Stimulated activated memory B cell treated with anti-CD40 and anti-IgM and Interleukin-4, amounts not matched to agents 10 μg/mL and 1 μg/mL and 100 μg/mL, for 72 hours (primary cell): ENCODE measurements around the gene GPR15LG.
"Not testable (repeated sequence)": the region's sequence is repeated elsewhere in the genome, so short reads cannot be mapped to it uniquely, and the experiment has no call there.

Source experiments
- ATAC-seq: fragments of 150-1000 bp; cut with Tn5 transposase; 2 replicates; pipeline ENCODE4 v1.10.0; 2021
- H3K27ac Mint-ChIP-seq: one replicate; pipeline ENCODE4 v1.8.0; 2022; ENCODE audit warnings: mild to moderate bottlenecking, mixed read lengths
- H3K27me3 Mint-ChIP-seq: one replicate; pipeline ENCODE4 v1.8.0; 2022; ENCODE audit warnings: mixed read lengths
- H3K36me3 Mint-ChIP-seq: one replicate; pipeline ENCODE4 v1.8.0; 2022; ENCODE audit warnings: mixed read lengths
- H3K4me1 Mint-ChIP-seq: one replicate; pipeline ENCODE4 v1.8.0; 2022; ENCODE audit warnings: mixed read lengths
- H3K4me3 Mint-ChIP-seq: one replicate; pipeline ENCODE4 v1.8.0; 2022; ENCODE audit warnings: mild to moderate bottlenecking, moderate library complexity, mixed read lengths
- H3K9me3 Mint-ChIP-seq: one replicate; pipeline ENCODE4 v1.8.0; 2022; ENCODE audit warnings: mixed read lengths

The GPR15LG gene

DNA sequence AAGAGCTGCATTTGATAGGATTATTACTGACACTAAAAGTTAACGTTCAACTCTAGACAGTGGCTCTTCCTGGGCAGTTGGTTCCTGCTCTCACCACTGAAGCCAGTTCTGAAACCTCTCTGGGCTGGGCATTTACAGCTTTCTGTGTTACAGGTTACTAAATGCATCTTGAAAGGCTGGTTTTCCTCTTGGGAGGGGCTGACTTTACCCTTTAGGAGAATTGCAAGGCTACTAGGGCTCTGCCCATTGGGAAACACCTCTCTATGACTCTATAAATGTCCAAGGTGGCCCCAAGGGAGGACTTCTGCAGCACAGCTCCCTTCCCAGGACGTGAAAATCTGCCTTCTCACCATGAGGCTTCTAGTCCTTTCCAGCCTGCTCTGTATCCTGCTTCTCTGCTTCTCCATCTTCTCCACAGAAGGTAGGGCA lies at the start of gene GPR15LG:
TSS of gene GPR15LG (plus strand) at position 301 of the 429 bp plus-strand sequence. CDS start at position 352, 51 bp downstream.
- Mint-ChIP-seq H3K9me3 (no peaks in the 10 kb centered on the region), H3K27ac (peak within 1 kb of the TSS; percentile 98), H3K36me3 (peaks cover 6% of the 10 kb centered on the region), H3K4me1 (peaks cover 30% of the 10 kb centered on the region), H3K4me3 (peak within 1 kb of the TSS; percentile 15), H3K27me3 (no peaks in the 10 kb centered on the region)
- no peak for ATAC-seq

DNA sequence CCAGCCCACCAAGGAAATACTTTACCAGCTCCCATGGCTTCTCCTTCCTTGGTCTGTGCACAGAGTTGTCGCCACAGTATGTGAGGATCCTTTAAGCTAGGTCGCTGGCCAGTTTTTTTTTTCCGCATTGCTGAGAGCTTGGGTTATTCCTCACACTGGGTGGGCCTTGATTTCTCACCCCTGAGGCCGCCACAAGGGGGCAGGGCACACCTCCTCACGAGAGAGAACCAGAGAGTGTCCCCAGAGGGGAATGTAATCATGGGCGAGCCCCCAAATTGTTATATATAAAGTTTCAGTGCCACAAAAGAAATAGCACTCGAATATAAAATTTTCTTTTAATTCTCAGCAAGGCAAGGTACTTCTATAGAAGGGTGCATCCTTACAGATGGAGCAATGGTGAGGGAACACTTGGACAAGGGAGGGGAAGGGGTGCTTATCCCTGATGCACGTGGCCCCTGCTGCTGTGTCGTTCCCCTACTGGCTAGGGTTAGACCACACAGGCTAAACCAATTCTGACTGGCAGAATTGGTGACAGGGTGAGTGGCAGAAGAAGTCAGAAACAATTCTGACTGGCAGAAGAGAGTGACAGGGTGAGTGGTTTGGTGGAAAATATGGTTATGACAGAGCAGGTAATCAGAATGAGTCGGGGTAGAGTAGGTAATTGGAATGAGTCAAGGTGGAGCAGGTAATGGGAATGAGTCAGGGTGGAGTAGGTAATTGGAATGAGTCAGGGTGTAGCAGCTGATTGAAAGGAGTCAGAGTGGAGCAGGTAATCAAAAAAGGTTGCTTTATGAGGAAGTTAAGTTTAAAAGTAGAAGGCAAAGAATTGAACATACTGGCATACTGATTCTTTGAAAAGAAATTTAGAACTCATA lies 47.5 kb upstream of the GPR15LG start:
- Mint-ChIP-seq H3K36me3 (peaks cover 13% of the 10 kb centered on the region), H3K27me3 (peaks cover 34% of the 10 kb centered on the region), H3K9me3 (peaks cover 16% of the 10 kb centered on the region)
- not testable (repeated sequence) for ATAC-seq, H3K27ac Mint-ChIP-seq, H3K4me3 Mint-ChIP-seq, H3K4me1 Mint-ChIP-seq

DNA sequence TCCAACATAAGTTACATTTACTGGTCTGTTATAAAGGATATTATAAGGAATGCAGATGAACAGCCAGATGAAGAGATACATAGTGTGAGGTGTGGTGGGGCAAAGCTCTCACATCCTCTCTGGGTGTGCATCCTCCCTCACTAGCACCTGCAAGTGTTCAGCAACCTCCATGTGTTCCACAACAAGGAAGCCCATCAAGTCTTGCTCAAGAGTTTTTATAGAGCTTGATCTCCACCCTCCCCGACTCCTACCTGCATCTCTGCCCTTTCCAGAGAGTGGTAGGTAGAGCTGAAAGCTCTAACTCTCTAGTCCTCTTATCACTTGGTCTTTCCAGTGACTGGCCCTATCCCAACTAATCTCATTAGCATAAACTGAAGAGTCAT lies 46.8 kb upstream of the GPR15LG start:
- peaks cover 16% of the 10 kb centered on the region for H3K9me3 Mint-ChIP-seq
- peaks cover 13% of the 10 kb centered on the region for H3K36me3 Mint-ChIP-seq
- peaks cover 38% of the 10 kb centered on the region for H3K27me3 Mint-ChIP-seq
- no peak overlapping the region for H3K4me3 Mint-ChIP-seq
- no peak for ATAC-seq
- no peaks in the 10 kb centered on the region for H3K4me1 Mint-ChIP-seq
- H3K27ac Mint-ChIP-seq = no peak overlapping the region

DNA sequence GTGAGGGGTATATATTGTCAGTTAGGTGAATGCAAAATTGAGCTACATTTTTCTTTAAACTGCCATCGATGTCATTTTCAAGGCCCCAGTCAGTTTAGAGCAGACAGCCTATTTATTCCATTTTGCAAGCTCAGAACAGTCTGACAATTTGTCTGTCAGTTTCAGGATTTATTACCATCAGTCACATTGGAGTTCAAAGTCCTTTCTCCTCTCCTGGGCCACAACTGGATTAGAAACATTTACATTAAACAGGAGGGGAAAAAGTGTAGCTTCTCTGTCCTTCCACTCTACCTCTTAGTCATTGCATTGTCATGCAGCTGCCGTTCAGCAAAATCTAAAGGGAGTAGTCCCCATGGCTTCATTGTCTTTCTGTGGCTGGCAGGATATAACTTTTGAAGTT lies 37.8 kb upstream of the GPR15LG start:
- ATAC-seq = no peak
- no peaks in the 10 kb centered on the region for H3K9me3 Mint-ChIP-seq
- no peaks in the 10 kb centered on the region for H3K36me3 Mint-ChIP-seq
- H3K27me3 Mint-ChIP-seq = peaks cover 8% of the 10 kb centered on the region
- no peak overlapping the region for H3K27ac Mint-ChIP-seq
- peaks cover 8% of the 10 kb centered on the region for H3K4me1 Mint-ChIP-seq
- H3K4me3 Mint-ChIP-seq = no peak overlapping the region

DNA sequence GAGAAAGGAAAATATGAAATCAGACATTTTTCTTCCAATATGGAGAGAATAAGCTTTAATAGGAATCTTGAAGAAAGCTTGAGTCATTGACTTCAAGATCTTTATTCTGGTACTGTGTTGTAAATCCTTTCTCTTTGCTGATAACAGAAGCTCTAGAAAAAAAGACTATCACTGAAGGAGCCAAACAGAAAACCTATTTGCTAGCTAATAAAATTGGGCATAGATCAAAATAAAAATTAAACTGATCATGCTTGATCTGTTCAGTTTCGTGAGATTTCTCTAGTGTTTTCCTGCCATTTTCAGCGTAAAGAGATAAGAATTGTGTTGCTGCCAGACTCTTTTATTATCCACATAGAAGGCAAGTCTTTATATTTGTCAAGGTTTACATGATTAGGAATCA lies 35.8 kb upstream of the GPR15LG start:
- no peak overlapping the region for H3K4me3 Mint-ChIP-seq
- no peak overlapping the region for H3K27ac Mint-ChIP-seq
- no peak for ATAC-seq
- no peaks in the 10 kb centered on the region for H3K36me3 Mint-ChIP-seq
- no peaks in the 10 kb centered on the region for H3K27me3 Mint-ChIP-seq
- H3K9me3 Mint-ChIP-seq = no peaks in the 10 kb centered on the region
- peaks cover 19% of the 10 kb centered on the region for H3K4me1 Mint-ChIP-seq

DNA sequence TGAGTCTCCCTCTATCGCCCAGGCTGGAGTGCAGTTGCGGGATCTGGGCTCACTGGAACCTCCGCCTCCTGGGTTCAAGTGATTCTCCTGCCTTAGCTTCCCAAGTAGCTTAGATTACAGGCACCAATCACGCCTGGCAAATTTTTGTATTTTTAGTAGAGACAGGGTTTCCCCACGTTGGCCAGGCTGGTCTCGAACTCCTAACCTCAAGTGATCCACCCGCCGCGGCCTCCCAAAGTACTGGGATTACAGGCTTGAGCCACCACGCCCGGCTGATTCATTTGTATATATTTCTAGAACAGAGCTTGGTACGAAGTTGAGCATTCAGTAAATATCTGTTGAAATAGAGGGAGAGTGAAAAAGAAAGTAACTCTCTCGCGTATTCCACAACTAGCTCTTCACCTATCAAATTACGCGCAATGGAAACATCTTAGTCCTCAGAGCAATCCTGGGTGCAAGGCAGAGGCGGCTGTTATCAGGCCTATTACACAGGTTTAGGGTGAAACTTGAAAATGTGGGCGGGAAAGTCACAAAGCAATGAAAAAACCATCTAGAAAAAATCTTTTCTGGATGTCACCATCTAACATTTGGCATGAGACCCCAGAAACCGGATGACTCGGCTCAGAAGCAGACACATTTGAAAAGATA lies 35.0 kb upstream of the GPR15LG start:
- Mint-ChIP-seq H3K4me1 (peaks cover 24% of the 10 kb centered on the region), H3K27me3 (no peaks in the 10 kb centered on the region), H3K4me3 (peak overlapping the region; percentile 71), H3K9me3 (no peaks in the 10 kb centered on the region), H3K36me3 (peaks cover 5% of the 10 kb centered on the region), H3K27ac (peak overlapping the region; percentile 81)
- ATAC-seq = no peak

DNA sequence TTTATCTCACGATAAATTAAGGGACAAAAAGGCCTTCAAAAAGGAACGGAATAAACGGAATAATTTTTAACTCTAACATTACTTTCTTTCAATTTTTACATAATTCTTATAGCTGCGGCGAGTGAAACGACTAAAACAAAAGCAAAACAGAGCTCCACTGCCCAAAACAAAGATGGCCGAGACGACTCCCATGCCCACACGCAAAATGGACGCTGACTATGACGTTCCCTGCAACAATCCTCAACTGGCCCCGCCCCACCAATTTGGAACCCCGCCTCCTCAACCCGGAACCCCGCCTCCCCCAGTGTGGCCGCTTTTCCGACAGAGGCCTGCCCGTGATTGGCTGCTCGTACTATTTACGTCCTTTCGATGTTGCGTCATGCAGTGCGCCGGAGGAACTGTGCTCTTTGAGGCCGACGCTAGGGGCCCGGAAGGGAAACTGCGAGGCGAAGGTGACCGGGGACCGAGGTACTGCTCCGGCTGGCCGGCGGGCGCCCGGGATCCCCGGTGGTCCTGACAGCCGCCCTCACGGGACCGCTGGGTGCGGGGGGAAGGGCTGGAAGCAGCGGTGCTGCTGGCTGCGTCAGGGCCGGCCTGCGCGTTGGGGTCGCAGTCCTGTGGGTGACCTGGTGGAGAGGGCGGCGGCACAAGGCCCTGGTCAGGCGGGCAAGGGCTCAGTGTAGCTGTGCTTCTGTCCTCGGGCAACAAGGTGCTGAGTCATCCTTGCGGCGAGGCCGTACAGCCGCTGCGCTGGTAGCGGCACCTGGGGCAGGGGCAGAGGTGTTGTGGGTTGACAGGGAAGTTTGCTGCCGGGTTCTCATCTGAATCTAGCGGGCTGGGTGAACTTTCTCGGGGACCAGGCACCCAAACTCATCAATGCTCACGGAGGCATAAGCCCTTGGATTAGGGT lies 34.2 kb upstream of the GPR15LG start, which contains the start of gene GHITM:
TSS of gene GHITM (plus strand) at position 384 of the 910 bp plus-strand sequence. CDS start 1,992 bp downstream, outside the sequence.
- Mint-ChIP-seq H3K4me3 (peak within 1 kb of the TSS; percentile 71), H3K36me3 (peaks cover 9% of the 10 kb centered on the region), H3K4me1 (peaks cover 26% of the 10 kb centered on the region), H3K9me3 (no peaks in the 10 kb centered on the region), H3K27me3 (no peaks in the 10 kb centered on the region), H3K27ac (peak within 1 kb of the TSS; percentile 81)
- ATAC-seq = peak; percentile 99

DNA sequence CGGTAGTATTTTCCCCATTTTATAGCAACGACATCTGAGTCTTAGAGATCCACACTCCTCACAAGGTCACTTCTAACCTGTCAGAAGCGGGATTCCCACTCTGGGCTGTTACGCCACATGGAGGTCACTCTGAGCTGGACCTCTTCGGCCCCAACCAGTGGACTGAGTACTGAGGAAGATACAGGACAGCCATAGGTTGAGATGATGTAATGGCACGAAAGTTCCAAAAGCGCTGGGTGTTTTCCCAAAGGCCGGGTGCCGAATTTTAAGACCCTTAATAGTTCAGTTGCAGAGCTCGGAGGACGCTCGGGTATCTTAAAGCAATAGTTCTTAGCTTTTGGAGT lies 33.6 kb upstream of the GPR15LG start:
- no peaks in the 10 kb centered on the region for H3K27me3 Mint-ChIP-seq
- peak overlapping the region; percentile 81 for H3K27ac Mint-ChIP-seq
- peaks cover 15% of the 10 kb centered on the region for H3K36me3 Mint-ChIP-seq
- H3K4me3 Mint-ChIP-seq = peak overlapping the region; percentile 71
- H3K4me1 Mint-ChIP-seq = peaks cover 26% of the 10 kb centered on the region
- no peaks in the 10 kb centered on the region for H3K9me3 Mint-ChIP-seq
- no peak for ATAC-seq

DNA sequence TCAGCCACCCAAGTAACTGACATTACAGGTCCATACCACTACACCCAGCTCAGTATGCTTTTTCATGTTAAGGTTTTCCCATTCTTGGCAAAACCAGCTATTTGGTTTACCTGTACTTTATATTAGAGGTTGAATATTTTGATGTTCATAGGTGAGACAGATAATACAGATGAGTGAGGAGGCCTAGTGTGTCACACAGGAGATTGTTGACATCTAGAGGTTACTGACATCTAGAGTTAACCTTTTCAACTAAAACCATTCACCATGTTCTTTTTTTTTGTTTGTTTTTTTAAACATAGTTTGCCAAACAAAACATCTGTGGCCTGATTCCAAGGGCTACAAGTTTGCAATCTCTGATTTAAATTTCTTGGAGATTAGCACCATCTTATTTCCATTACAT lies 26.3 kb upstream of the GPR15LG start:
- Mint-ChIP-seq H3K27me3 (no peaks in the 10 kb centered on the region), H3K36me3 (peaks cover 43% of the 10 kb centered on the region), H3K4me1 (peaks cover 6% of the 10 kb centered on the region), H3K27ac (no peak overlapping the region), H3K9me3 (no peaks in the 10 kb centered on the region), H3K4me3 (no peak overlapping the region)
- ATAC-seq = no peak

DNA sequence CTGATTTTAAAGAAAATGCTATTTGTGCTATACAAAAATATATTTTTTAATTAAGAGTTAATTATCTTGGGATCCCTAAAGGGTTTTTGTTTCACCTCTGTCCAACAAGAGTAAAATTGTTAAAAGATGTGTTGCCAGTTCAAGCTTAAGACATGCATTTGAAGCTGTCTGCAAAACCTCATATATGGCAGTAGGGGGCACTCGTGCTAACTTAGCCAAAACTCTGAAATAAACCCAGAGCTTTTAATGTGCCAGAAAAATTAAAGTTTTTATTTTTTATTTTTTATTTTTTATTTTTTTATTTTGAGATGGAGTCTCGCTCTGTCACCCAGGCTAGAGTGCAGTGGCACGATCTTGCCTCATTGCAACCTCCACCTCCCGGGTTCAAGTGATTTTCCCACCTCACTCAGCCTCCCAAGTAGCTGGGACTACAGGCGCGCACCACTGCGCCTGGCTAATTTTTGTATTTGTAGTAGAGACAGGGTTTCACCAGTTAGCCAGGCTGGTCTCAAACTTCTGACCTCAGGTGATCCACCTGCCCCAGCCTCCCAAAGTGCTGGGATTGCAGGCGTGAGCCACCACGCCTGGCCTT lies 25.5 kb upstream of the GPR15LG start:
- H3K27me3 Mint-ChIP-seq, H3K27ac Mint-ChIP-seq, H3K4me1 Mint-ChIP-seq, ATAC-seq, H3K9me3 Mint-ChIP-seq, H3K4me3 Mint-ChIP-seq: not testable (repeated sequence)
- peaks cover 49% of the 10 kb centered on the region for H3K36me3 Mint-ChIP-seq

DNA sequence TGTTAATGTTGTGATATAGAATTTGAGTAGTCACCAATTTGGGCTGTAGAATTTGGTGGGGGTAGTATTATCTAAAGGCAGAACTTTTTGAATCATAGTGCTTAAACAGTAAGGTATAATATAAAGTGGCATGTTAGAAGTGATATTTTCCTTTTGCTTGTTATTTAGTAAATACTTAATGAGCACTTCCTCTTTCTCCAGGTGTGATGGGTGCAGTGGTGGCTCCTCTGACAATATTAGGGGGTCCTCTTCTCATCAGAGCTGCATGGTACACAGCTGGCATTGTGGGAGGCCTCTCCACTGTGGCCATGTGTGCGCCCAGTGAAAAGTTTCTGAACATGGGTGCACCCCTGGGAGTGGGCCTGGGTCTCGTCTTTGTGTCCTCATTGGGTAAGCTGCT lies 23.7 kb upstream of the GPR15LG start:
- Mint-ChIP-seq H3K36me3 (peaks cover 52% of the 10 kb centered on the region), H3K9me3 (no peaks in the 10 kb centered on the region), H3K27ac (no peak overlapping the region), H3K4me1 (no peaks in the 10 kb centered on the region), H3K27me3 (no peaks in the 10 kb centered on the region), H3K4me3 (no peak overlapping the region)
- no peak for ATAC-seq

DNA sequence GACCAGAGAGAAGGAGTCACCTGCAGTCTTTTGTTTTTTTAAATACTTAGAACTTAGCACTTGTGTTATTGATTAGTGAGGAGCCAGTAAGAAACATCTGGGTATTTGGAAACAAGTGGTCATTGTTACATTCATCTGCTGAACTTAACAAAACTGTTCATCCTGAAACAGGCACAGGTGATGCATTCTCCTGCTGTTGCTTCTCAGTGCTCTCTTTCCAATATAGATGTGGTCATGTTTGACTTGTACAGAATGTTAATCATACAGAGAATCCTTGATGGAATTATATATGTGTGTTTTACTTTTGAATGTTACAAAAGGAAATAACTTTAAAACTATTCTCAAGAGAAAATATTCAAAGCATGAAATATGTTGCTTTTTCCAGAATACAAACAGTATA lies 20.8 kb upstream of the GPR15LG start:
- Mint-ChIP-seq H3K27ac (peak overlapping the region; percentile 24), H3K4me3 (no peak overlapping the region), H3K4me1 (peaks cover 11% of the 10 kb centered on the region), H3K27me3 (no peaks in the 10 kb centered on the region), H3K9me3 (no peaks in the 10 kb centered on the region), H3K36me3 (peaks cover 42% of the 10 kb centered on the region)
- no peak for ATAC-seq

DNA sequence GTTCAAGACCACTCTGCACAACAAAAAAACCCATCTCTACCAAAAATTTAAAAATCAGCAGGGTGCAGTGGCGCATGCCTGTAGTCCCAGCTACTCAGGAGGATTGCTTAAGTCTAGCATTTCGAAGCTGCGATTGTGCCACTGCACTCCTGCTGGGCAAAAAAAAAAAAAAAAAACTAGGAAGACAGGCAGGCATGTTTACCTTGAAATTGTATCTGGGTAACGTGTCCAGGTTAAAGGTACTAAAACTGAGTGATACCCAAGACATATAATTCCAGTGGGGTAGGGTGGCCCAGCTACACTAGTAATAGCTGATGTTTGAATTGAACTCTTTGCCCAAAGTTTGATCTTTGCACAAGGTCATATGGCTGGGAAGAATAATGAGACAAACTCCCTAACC lies 18.1 kb upstream of the GPR15LG start:
- Mint-ChIP-seq H3K9me3 (no peaks in the 10 kb centered on the region), H3K36me3 (peaks cover 42% of the 10 kb centered on the region), H3K4me1 (peaks cover 29% of the 10 kb centered on the region), H3K27me3 (no peaks in the 10 kb centered on the region), H3K27ac (no peak overlapping the region), H3K4me3 (no peak overlapping the region)
- no peak for ATAC-seq

DNA sequence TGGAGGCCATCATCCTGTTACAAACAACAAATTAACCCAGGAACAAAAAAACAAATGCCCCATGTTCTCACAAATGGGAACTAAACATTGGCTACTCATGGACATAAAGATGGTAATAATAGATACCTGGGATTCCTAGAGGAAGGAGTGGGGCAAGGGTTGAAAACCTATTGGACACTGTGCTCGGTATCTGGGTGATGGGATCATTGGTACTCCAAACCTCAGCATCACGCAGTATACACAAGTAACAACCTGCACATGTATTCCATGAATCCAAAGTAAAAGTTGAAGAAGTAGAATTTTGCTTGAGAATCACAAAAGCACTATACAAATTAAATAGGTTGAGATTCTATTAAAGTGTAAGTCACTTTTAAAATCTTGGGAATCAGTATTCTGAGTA lies 17.6 kb upstream of the GPR15LG start:
- H3K36me3 Mint-ChIP-seq = peaks cover 38% of the 10 kb centered on the region

DNA sequence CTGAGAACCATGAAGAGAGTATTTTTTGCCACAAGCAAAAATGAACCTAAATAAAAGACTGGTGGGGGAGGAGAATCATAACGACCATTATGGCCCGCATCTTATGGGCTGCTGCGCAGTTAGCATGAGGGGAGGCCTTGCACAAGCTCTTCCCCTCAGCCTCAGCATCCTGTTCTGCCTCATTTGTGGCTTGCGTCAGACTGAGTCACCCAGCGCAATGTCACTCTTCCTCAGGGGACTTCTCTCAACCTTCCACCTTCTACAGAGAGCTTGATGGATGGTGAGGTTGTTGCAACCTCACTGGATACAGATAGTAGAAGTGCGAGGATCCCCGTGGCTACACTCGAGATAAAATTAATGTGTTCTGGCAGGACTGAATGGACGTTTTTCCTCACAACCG lies 16.8 kb upstream of the GPR15LG start:
- Mint-ChIP-seq H3K4me1 (peaks cover 29% of the 10 kb centered on the region), H3K27me3 (no peaks in the 10 kb centered on the region), H3K36me3 (peaks cover 36% of the 10 kb centered on the region), H3K9me3 (no peaks in the 10 kb centered on the region), H3K4me3 (no peak overlapping the region), H3K27ac (no peak overlapping the region)
- ATAC-seq = peak; percentile 85

More for the DNA sequence above, 17.6 kb upstream of the GPR15LG start:
- no peaks in the 10 kb centered on the region for H3K9me3 Mint-ChIP-seq
- no peak overlapping the region for H3K27ac Mint-ChIP-seq
- H3K4me1 Mint-ChIP-seq = peaks cover 29% of the 10 kb centered on the region
- no peaks in the 10 kb centered on the region for H3K27me3 Mint-ChIP-seq
- no peak overlapping the region for H3K4me3 Mint-ChIP-seq
- ATAC-seq = no peak
